Stimulated activated CD4-positive, alpha-beta T cell treated with anti-CD3 and anti-CD28 coated beads, Interleukin-12 subunit alpha, Interleukin-12 subunit beta, amount 100 ng/mL, for 48 hours (primary cell): Measurements from ENCODE around the gene KAT7.

Experiments
- DNase-seq, 3 donors: peaks; one replicate each; pipeline ENCODE4 v3.0.0-alpha.2; 2020; ENCODE audit warnings: low read depth in 2 of 3, low spot score in 1 of 3

Gene KAT7

DNA sequence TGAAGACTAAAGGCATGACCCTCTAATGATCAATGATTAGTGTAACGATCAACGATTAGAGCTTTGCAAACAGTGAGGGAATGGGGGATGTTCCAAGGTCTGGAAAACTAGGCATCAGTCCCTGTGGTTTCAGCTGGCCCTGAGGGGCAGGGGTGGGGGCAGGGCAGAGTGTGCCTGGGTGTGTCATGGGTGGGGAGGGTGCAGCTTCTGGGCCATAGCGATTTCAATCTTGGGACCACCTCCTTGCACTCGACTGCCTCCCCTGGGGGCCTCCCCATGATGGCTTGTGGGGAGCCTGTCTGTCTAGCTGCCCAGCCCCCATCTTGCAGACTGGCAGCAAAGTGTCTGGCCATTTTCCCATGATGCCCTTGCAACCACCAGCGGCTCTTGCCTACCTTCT lies 51.0 kb downstream of the KAT7 start:
- DNase-seq: no peak

GRCh38 chr17:49841548-49841947 lies 53.1 kb downstream of the KAT7 start:
- no peak for DNase-seq

DNA sequence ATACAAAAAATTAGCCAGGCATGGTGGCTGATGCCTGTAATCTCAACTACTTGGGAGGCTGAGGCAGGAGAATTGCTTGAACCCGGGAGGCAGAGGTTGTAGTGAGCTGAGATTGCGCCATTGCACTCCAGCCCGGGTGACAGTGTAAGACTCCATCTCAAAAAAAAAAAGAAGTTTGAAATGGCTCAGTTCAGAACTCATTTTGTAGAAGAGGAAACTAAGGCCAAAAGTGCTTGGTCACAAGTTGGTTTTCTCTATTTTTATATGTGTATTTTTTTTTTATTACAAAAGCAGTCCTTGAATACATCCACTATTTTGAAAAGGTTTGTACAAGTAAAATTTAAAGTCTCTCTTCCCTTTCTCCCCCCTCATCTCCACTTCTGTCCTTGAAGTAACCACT lies 53.9 kb downstream of the KAT7 start:
- no peak for DNase-seq

DNA sequence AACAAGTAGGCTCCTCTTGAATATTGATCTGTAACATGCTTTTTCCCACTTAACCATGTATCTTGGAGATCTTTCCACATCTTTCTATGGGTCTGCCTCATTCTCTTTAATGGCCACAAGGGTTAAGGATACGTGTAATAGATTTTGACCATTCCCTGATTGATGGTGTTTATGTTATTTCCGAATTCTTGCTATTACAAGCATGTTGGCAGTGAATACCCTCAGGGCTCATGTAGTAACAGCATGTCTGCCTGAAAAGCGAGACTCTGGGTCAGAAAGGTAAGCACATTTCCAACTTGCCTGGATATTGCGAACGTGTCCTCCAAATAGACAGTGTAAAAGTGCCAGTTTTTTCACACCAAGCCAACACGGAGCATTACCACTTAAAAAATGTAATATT lies 54.4 kb downstream of the KAT7 start:
- DNase-seq: no peak

- DNase-seq: no peak
Measured at GRCh38 chr17:49843774-49844350, 55.4 kb downstream of the KAT7 start.

GRCh38 chr17:49845321-49845720 lies 56.8 kb downstream of the KAT7 start:
- DNase-seq: no peak

GRCh38 chr17:49846938-49847712 lies 58.6 kb downstream of the KAT7 start:
- no peak for DNase-seq

DNA sequence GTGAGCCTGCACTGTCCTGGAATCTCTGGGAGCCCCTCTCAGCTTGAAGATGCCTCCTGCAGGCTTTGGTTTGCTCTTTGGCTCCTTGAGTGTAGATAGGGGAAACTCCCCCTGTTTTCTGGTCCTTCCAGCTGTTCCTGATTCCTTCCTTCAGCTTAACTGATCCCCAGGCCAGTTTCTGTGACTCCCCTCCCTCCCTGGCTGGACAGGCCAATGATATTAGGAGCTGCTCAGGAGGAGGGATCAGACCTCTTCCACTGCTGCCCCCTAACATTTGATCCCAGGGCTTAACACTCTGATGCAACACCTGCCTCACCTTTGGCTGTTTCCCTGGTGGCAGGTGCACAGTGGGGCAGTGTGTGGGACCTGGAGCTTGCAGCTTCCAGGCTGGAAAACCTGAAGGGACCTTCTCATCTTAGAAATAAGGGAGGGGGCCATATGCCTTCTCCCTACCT lies 59.6 kb downstream of the KAT7 start, which contains the start of gene TAC4:
Gene TAC4, minus strand, starts transcription at position 51 of the 455 bp plus-strand sequence. CDS start 52 bp downstream, outside the sequence.
- DNase-seq: no peak

- no peak for DNase-seq
Measured at GRCh38 chr17:49848739-49849138, 60.3 kb downstream of the KAT7 start.

GRCh38 chr17:49850218-49850610 lies 61.7 kb downstream of the KAT7 start:
- no peak for DNase-seq

DNA sequence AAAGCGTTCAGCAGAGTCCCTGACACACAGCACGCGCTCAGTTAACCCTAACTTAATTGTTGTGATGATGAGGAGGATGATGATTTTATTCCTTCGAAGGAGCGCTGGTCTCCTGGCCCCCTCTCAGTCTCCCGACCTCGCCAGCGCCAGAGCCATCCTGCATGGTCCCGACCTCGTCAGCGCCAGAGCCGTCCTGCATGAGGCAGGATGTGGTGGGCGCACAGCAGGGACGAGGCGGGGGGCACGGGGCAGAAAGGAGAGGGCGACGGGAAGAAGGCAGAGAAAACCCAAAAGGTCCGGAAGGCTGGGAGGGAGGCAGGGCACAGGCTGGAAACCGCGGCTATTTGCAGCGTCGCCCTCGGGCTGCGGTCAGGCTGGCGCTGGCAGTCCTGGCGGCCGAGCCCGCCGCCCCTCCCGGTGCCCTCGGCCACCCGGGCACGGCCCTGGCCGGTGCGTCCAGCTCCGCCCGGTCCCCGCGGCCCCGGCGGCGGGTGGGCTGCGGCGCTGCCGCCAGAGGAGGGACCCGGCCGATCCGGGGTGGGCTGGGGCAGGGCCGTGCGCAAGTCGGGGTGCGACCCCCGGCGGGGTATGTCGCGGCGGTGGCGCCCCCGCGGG lies 62.4 kb downstream of the KAT7 start:
- no peak for DNase-seq

- DNase-seq: peak; percentile 50 to 65 (median 61)
Measured at GRCh38 chr17:49851387-49852291, 63.2 kb downstream of the KAT7 start.

GRCh38 chr17:49853470-49854015 lies 65.1 kb downstream of the KAT7 start:
- DNase-seq: no peak

DNA sequence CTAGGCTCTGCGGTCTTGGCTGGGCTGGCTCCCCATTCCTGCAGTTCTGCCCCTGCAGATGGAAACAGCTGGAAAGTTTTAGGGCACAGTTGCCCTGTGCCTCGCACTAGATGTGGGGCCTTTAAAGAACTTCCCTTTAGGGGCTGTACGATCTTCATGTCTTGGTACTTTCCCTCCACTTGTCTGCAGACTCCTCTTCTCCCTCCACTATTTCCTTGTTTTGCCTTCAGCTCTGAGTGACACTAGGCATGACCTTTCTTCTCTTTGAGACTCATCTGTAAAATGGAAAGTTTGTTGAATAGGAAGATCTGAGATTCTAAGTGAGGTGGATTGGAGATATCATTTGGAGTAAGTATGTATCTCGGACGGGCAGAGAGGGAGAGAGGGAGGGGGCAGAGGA lies 65.6 kb downstream of the KAT7 start:
- no peak for DNase-seq

- no peak for DNase-seq
Measured at GRCh38 chr17:49858796-49859195, 70.3 kb downstream of the KAT7 start.

GRCh38 chr17:49859991-49860953 lies 71.8 kb downstream of the KAT7 start:
- no peak for DNase-seq

GRCh38 chr17:49861150-49861884 lies 72.8 kb downstream of the KAT7 start:
- peak; percentile 16 to 40 (median 38) for DNase-seq

DNA sequence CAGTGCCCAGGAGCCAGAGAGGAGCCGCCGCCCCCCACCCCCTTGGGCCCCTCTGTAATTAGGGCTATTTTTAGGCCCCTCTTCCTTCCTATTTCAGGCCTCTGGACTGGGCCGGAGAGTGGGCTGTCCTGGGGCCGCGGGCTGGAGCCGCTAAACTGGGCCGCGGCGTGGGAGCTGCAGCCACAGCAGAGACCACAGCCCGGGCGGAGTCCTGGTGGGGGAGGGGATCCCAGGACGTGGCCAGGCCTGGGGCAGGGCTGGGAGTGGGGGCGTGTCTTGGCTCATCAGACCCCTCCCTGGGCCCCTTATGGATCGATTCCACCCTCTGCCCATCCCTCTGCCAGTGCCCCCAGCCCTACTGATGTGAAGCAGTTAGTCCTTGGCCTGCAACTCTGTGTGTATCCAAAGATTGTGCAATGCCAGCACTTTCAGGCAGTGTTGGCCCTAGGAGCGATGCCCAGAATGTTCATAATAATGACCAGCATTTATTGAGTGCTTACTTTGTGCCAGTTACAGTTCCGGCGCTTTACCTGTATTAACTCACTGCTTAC lies 74.4 kb downstream of the KAT7 start:
- DNase-seq: no peak

DNA sequence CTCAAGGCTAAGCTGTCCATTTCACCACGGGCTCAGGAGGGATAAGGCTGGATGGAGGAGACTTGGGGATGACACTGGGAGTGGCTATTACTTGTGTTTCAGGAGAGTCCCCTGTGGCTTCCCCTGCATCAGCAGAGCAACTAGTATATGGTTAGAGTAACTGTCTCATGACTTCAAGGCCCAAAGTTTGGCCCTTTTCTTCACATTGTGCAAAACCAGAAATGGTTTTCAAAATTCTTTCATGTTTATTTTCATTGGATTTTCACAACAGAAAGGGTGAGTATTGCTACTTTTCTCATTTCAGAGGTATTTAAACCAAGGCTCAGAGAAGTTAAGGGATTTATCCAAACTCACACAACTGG lies 77.5 kb downstream of the KAT7 start:
- no peak for DNase-seq
